ENCODE results near the gene FBLIM1.
A peak's percentile ranks its signal among the peaks of the same experiment; 100 is the strongest.

Gene FBLIM1

GRCh38 chr1:15731735-15732685 is 26.6 kb upstream of the FBLIM1 start:
- DNase-seq: no peak

GRCh38 chr1:15732686-15733081 is 25.9 kb upstream of the FBLIM1 start:
- DNase-seq: peak; percentile 19

- no peak for DNase-seq
Observed at GRCh38 chr1:15733218-15733725, 25.3 kb upstream of the FBLIM1 start.

GRCh38 chr1:15733726-15734226 is 24.8 kb upstream of the FBLIM1 start:
- no peak for DNase-seq

GRCh38 chr1:15734296-15734695 is 24.3 kb upstream of the FBLIM1 start:
- no peak for DNase-seq

GRCh38 chr1:15734901-15735300 is 23.7 kb upstream of the FBLIM1 start:
- DNase-seq: no peak

DNA sequence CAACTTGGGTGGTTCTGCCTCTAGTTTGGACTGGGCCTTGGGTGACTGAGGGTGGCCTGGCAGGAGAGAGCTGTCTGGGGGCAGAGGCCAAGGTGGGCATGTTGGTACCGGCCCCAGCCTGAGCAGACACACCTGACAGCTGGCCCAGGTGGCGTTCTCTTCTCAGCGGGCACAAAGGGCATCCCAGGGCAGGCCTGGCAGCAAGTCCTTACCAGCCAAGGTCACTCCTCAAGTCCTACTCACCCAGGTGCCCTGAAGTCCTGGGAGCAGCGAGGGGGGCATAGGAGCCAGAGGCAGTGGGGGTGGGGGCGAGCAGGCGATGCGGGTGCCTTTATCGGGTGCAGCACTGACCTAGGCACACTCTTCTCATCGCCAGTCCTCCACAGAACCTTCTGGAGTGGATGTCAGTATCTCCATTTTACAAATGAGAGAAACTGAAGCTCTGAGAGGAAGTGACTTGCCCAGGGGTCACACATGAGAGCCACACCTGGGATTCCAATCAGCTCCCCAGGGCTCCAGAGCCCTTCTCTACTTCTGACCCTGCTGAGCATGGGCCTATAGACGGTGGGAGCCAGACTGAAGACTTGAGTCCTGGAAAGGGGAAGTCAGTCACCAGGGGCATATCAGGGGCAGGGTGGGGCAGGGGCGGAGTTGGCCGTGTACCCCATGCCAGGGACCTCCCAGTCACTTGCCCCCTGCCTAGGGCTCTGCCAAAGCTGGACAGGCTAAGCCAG is 23.1 kb upstream of the FBLIM1 start:
- DNase-seq: no peak

GRCh38 chr1:15736038-15736891 is 22.3 kb upstream of the FBLIM1 start, which contains the start of gene SLC25A34:
Gene SLC25A34 (plus strand): TSS chr1:15736258. CDS start chr1:15736486, 228 bp downstream.
- peak; percentile 58 for DNase-seq

GRCh38 chr1:15736892-15737261 is 21.7 kb upstream of the FBLIM1 start:
- no peak for DNase-seq

DNA sequence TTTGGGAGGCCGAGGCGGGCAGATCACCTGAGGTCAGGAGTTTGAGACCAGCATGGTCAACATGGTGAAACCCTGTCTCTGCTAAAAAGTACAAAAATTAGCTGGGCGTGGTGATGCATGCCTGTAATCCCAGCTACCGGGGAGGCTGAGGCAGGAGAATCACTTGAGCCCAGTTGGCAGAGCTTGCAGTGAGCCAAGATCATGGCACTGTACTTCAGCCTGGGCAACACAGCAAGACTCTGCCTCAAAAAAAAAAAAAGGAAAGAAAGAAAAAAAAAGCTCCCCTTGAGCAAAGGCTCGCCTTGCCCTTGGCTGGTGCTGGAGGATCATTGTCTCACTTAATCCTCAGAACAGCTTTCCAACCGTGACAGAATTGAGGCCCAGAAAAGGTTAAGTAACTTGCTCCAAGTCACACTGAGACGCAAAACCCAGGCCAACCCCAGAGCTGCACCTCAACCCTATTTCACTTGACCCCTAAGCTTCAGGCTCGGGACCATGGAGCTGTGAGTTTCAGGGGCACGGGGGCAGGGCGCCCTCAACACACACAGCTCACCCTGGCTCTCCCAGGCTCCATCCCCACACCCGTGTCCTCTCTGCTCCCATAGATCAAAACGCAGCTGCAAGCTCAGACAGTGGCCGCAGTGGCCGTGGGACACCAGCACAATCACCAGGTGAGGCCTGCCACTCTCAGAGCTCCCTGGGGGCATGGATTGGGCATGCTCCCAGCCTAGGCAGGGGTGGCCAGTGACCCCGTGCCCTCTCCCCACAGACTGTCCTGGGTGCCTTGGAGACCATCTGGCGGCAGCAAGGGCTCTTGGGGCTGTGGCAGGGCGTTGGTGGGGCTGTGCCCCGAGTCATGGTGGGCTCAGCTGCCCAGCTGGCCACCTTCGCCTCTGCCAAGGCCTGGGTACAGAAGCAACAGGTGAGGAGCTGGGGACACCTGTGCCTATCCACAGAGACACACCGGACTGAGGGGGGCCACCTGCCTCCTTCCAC is 21.0 kb upstream of the FBLIM1 start:
- DNase-seq: no peak

GRCh38 chr1:15738416-15739113 is 20.0 kb upstream of the FBLIM1 start:
- no peak for DNase-seq

GRCh38 chr1:15739259-15739658 is 19.3 kb upstream of the FBLIM1 start:
- DNase-seq: no peak

- DNase-seq: no peak
Observed at GRCh38 chr1:15739745-15740144, 18.9 kb upstream of the FBLIM1 start.

DNA sequence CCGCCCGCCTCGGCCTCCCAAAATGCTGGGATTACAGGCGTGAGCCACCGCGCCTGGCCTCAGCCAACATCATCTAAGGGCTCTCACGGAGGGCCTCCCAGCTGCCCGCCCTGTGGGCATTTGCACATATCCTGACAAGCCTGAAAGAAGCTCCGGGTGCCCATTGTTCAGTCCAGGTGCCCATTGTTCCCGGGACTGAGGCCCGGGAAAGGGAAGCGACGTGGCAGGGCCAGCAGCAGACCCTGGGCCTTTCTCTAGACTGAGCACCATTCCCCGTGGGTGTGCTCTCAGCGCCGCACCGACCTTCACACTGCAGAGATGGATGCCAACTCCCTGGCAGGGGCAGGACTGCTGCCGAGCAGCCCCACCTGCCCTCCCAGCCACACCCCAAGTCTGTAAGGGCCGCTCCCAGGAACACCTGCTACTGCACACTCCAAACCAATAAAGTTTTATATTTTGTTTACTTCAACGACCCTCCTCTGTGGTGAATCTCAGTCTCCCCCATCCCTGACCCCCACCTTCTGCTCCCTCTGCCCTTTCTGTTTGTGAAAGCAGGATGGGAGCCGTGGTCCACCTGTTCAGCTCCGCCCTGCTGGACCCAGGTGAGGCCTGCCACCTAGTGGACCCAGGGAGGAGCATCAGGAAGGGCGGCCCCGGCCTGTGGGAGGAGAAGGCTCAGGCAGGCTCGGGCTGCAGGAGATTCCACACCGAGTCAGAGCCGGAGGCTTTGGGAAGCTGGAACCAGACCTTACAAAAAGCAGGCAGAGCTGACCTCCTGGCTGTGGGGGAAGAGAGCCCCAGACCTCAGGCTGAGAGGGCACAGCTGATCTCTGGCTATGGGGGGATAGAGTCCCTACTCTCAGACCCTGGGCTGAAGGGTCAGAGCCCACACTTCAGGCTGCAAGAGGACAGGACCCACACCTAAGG is 17.4 kb upstream of the FBLIM1 start:
- DNase-seq: peak; percentile 88

- DNase-seq: no peak
Observed at GRCh38 chr1:15742339-15742801, 16.2 kb upstream of the FBLIM1 start, which contains the start of gene TMEM82. Gene TMEM82 (plus strand): TSS chr1:15742499. CDS start chr1:15742560, 61 bp downstream.

DNA sequence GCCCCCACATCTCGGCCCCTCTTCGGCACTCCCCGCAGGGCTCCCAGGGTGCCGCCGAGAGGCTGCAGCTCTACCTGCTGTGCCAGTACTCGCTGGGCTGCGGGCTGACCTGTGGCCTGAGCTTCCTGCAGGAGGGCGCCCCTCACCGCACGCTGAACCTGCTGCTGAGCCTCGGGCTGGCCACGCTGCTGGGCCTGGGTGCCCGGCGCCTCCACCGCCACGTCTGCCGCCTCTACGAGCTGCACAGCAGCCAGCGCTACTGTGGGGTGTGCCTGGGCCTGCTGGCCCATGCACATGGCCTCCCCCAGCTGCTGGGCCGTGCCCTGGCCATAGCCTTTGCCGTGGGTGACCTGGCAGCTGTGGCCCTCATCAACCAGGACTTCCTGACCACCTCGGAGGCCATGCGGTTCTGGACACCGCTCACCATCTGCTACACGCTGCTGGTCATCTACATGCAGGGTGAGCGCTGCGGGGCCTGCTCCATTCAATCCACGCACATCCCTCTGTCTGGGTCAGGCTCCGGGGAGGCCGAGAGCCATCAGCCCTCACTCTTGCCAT is 14.4 kb upstream of the FBLIM1 start:
- DNase-seq: no peak

DNA sequence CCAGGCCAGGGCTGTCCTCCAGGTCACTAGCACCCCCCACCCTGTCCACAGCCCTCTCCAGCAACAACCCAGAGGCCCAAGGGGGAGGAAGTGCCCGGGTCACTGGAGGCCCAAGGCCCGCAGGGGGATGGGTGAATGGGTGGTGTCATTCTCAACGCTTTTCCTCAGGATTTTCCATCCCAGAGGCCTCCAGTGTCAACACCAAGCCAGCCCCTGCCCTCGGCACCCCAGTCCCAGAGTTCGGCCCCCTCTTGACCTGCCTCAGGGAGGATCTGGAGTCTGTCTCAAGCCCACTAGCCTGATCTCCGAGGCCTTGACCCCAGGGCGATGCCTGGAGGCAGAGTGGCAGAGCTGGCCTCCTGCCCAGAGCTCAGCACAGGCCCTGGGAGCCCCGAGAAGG is 11.2 kb upstream of the FBLIM1 start:
- no peak for DNase-seq

- DNase-seq: no peak
Observed at GRCh38 chr1:15748264-15748663, 10.3 kb upstream of the FBLIM1 start.
